Bone marrow (tissue), 2 donors: ENCODE results near the gene PPP1R9A.

Experiments used
- DNase-seq, 2 donors: peaks; one replicate each; lab custom pipeline; 2025; lab: John Stamatoyannopoulos, UW

Gene PPP1R9A

GRCh38 chr7:94909179-94909466, 1.7 kb downstream of the PPP1R9A start:
- no peak for DNase-seq

- DNase-seq, result no peak
These were observed 4.7 kb downstream of the PPP1R9A start for GRCh38 chr7:94912085-94912484.

- DNase-seq, result no peak
These were observed 6.0 kb downstream of the PPP1R9A start for GRCh38 chr7:94913391-94913790.

DNA sequence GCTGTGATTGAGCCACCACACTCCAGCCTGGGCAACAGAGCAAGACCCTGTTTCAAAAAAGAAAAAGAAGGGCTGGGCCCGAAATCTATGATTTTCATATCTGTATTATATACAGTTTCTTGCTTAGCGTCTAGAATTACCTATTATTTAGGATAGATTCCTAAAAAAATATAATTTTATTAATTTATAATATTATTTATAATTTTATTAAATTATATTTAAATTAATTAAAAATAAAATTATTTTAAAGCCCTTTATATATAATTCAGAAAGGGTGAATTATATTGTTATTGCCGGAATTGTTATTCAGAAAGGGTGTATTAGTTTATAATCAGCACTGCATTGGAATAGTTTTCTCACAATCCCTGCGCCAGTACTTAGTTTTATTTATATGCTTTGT, 14.5 kb downstream of the PPP1R9A start:
- DNase-seq, result no peak

DNA sequence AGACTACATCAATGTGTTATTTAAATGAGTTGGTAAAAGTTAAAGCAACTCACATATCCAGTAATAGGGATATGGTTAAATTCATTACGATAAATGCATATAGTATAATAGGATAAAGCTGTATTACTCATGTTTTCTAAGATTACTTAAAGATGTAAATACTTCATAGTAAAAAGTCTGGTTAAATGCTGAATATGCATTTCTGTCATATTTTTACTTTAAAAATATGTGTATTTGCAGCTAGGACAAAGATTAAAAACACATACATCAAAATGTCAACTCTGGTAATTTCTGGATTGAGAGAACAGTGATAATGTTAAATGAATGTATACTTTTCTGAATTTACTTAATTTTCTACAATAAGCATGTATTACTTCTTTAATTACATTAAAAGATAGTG, 15.1 kb downstream of the PPP1R9A start:
- no peak for DNase-seq

- DNase-seq, result peak in 1 of 2 donors; percentile 50
These were observed 16.0 kb downstream of the PPP1R9A start for GRCh38 chr7:94923412-94923811.

- no peak for DNase-seq
These were observed 20.8 kb downstream of the PPP1R9A start for GRCh38 chr7:94928168-94928707.

DNA sequence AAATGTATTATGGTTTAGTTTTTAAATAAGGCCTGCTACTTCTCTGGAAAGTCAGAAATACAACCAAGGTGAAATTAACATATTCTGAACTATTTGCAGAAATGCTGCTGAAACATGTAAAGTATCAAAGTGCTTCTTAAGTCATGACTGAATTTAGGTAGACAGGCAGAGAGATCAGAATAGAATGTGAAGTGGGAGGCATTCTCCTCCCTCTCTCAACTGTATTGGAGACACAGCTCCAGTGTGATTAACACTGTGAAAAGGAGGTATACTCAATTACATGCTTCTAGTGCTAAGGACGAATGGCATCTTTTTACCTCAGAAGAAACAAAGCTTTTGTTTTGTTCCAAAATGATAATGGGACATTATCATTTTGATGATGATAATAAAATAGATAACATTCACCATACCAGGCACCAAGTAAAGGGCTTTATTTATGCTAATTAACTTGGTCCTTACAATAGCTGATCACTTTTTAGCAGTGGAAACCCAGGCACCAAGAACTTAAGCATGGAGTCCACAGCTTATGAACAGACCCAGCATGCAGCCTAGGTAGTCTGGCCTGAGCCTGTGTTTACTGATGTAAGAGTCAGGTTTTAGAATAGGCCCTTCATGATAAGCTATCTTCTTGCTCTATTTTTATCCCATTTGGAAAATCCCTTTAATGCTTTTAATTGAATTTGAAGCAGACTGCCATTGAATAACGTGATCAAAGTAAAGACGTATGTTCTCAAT, 26.0 kb downstream of the PPP1R9A start:
- no peak for DNase-seq

DNA sequence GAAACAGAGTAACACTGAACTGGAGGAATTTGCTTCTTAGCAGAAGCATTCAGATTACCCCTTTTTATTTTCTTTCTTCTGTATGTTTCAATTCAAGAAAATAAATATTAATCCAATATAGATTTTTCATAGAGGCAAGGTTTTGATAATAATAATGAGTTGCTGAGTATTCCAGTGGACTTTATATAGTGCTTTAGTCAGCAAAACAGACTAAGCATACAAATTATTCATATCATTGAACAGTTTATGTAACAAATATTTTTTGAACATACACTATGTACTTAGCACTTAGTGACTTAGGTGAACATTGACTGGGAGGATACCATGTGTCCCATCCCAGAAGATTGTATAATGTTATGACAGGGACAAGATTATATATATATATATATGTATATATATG, 32.0 kb downstream of the PPP1R9A start:
- DNase-seq, result no peak

- DNase-seq, result no peak
These were observed 32.8 kb downstream of the PPP1R9A start for GRCh38 chr7:94940241-94940640.

DNA sequence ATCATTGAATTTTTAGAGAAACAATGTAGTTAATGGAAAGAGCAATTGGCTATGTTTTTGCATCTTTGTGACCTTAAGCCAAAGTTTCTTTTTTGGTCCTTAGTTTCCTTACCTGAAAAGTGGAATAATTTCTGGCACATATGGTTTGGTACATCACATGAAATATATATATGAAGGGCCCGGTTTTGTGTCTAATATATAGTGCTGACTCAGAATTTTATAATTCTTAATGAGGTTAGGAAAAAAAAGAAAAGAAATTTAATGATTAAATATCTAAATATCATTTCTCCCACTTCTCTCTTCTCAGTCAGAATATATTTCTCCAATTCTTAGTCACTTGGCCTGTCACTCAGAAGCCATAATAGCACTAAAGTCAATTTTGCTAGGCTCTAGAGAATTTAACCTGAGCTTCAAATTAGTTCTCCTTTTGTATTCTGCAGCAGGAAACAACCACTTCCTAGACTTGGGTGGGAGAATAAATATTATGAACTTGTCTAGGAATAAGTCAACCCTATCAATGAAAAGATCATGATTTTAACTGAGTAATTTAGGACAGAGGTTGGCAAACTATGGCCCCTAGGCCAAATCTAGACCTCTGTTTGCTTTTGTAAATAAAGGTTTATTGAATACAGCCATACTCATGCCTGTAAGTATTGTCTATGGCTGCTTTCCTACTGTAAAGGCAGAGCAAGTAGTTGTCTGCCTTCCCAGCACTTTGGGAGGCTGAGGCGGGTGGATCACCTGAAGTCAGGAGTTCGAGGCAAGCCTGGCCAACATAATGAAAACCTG, 34.6 kb downstream of the PPP1R9A start:
- DNase-seq, result peak in 1 of 2 donors; percentile 31

DNA sequence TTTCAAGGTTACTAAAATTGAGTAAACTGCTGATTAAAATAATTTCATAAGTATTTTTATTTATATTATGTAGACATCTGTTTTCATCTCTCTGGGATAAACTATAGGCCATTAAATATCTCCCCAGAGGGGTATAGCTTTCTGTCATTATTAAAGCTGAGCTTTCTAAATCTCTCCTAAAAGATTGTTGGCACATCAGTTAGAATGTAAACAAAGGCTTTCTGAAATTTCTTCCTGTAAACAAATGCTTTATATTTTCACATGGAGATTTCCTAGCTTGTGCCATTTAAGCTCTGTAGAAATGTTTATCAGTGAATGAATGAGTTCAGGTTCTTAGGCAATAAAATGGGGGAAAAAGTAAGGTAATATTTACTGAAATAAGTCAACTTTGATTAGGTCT, 35.7 kb downstream of the PPP1R9A start:
- no peak for DNase-seq

DNA sequence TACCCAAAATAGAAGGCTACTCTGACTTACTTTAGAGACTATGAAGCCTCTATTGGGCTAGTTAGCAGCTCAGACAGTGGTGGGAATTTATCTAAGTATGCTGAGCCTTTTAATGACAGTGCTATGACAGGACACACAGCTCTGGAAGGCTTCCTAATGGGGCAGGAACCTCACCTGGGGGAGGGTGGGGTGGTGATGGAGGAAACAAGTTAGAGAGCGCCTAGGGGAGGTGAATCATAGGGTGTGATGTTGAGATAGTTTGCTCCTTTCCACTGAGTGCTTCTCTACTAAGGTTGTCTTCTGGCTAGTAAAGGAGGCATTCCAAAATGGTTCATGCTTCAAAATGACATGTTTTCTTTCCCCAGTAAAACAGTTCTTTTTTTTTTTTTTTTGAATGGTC, 42.1 kb downstream of the PPP1R9A start:
- no peak for DNase-seq

DNA sequence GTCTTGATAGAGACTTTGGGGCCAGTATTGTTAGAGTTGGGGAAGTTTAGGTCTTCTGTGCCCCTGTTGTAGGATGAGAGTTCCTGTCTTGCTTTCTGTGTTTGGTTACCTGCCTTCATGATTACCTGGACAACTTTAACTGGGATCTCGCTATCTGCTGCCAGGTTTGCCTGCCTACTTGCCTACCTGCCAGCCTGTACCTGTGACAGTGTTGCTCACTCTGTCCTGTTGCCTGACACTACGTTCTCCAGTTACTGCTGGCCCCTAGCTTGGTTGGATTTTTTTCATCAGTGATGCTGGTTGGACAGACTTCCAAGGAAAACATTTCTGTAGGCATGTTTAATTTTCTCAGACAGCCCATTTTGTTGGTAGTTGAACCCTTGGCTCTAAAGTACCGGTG, 48.4 kb downstream of the PPP1R9A start:
- DNase-seq, result no peak

DNA sequence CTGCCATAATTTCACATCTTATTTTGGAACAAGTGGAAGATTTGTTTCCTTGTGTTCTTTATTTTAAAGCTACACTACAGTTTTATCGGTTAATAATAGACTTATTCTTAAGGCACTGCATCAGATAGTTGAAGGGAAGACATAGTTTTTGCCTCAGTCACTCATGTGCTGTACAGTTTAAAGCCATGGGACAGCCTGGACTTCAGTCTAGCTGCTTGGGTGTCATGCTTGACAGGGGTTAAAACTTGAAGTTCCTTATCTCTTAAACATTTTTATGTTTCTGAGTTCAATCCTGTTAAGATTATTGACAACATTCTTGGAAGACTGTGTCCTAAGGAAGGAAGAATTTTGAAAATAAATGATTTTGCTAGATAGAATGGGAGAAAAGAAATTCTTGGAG, 49.7 kb downstream of the PPP1R9A start:
- no peak for DNase-seq

DNA sequence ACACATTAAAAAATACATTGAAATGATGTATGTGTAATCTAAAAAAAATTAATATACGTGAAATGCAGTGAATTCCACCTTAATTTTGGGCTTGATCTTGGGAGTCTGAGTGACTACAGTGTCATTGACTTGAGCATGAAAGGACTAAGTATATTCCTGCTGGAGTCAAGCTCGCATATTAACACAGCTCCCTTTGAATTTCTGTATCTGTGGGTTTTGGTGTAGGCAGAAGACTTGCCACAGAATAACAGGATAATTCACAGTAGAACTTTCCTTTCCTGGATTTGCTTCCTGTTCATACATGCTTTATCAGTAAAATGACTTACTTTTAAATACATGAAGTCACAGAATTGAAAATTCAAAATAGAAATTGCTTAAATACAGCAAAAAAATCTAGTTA, 55.3 kb downstream of the PPP1R9A start:
- no peak for DNase-seq

DNA sequence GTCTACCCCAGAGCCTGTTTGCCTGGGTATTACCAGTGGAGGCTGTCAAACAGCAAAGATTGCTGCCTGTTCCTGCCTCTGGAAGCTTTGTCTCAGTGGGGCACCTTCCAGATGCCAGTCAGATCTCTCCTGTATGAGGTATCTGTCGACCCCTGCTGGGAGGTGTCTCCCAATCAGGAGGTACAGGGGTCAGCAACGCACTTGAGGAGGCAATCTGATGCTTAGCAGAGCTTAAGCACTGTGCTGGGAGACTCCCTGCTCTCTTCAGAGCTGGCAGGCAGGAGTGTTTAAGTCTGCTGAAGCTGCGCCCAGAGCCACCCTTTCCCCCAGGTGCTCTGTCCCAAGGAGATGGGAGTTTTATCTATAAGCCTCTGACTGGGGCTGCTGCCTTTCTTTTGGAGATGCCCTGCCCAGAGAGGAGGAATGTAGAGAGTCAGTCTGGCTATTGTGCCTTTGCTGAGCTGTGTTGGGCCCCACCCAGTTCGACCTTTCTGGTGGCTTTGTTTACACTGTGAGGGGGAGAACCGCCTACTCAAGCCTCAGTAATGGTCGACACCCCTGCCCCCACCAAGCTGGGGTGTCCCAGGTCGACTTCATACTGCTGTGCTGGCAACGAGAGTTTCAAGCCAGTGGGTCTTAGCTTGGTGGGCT, 62.2 kb downstream of the PPP1R9A start:
- DNase-seq, result no peak

GRCh38 chr7:94970085-94970576, 62.7 kb downstream of the PPP1R9A start:
- DNase-seq, result no peak

DNA sequence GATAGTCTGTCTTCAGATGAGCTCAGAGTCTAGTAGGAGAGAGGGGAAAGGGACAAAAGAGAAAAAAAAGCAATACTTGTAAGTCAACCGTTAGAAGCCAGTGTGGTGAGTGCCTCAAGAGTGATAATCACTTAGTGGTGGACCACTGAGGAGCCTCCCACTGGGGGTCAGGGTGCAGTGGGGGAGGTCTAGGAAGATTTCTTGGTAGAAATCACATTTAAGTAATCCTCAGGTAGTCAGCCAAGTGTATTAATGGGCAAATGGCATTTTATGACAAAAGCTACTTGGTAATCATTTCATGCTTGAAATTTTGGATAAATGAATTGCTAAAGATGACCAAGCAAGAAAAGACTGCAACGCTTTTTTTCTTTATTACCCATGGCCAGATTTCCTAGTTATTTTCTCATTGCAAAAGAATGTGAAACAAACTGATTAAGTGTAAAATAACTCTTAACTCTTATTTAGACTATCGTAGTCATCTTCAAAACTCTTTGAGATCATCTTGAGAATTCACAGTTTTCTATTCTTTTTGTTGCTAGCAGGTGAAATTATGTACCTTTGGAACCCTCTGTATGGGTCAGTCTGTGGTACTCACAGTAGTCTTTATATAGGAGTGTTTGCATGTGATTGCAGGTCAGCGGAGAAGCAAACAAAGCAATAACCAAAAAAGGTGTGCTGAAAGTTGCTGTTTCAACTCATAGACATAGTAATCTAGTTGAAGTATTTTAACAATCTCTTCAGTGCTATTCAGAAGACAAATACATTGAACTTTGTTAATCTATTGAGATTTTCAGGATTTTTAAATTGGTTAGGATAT, 63.9 kb downstream of the PPP1R9A start:
- no peak for DNase-seq

GRCh38 chr7:94972296-94972695, 64.9 kb downstream of the PPP1R9A start:
- no peak for DNase-seq

DNA sequence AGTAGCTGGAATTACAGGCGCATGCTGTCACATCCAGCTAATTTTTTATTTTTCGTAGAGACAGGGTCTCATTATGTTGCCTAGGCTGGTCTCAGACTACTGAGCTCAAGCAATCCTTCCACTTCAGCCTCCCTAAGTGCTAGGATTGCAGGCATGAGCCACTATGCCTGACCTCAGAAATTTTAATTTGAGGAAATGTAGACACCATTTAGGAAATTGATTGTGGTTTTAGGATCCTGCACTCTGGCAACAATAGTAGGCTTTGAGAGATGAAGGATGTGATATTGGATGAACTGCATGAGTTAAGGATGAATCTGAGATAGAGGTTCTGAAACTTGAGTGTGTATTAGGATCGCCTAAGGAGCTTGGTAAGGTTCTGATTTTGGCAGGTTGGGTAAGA, 66.5 kb downstream of the PPP1R9A start:
- no peak for DNase-seq

DNA sequence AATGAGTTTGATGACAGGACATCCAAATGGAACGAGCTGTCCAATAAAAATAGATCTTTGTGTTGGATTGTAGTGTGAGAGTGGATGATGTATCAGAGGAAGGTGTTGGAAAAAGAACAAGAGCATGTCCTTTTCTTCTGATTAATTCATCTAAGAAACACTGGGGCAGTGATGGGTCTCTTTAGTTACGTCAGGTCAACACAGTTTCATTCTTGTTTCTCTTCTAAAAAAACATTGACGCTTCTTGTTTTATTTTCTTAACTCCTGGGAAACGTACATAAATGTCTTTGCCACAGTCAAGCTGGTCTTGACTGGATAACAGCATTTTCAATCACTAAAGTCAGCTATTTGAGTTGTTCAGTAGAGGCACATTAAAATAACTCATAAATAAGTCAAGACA, 67.0 kb downstream of the PPP1R9A start:
- DNase-seq, result no peak
